ENCODE measurements around the gene RPS23. TPM values are rescaled to one million over a fixed set of nuclear protein-coding genes. Genes with fewer than 3 reads are reported as not detected.

The RPS23 gene
- total RNA-seq, 3 donors from 2014 or later (not counting 1 experiment from before 2014, with no cell fraction given), result 1,162 to 1,462 (median 1,451) TPM

GRCh38 chr5:82265047-82265446, 13.1 kb downstream of the RPS23 start:
- H3K4me3 Mint-ChIP-seq, result no peak overlapping the region
- Histone ChIP-seq H3K27ac (ENCODE audit: low read length) (no peak overlapping the region), H3K9me3 (ENCODE audit: control insufficient read depth, insufficient read depth, low read length) (peaks cover 8% of the 10 kb centered on the region), H3K4me1 (ENCODE audit: control insufficient read depth, insufficient read depth, low read length) (no peaks in the 10 kb centered on the region), H3K27me3 (ENCODE audit: control insufficient read depth, insufficient read depth, low read length) (no peaks in the 10 kb centered on the region), H3K36me3 (ENCODE audit: control insufficient read depth, insufficient read depth, low read length) (no peaks in the 10 kb centered on the region), H3K4me3 (ENCODE audit: low read length) (no peak overlapping the region)
- ATAC-seq (no peak), DNase-seq (no peak)
- H3K27me3 Mint-ChIP-seq (ENCODE audit: low read depth in 2 of 2), result no peaks in the 10 kb centered on the region
- no peak for TF ChIP-seq CTCF (IDR thresholded peaks at IDR 0.05)
- peaks cover 17% of the 10 kb centered on the region for H3K36me3 Mint-ChIP-seq
- H3K9me3 Mint-ChIP-seq, result peaks cover 2% of the 10 kb centered on the region in 2 donors
- H3K27ac Mint-ChIP-seq, result no peak overlapping the region
- 94% methylated on average over 3 of the region's 4 CpGs for WGBS (ENCODE audit: insufficient coverage)
- H3K4me1 Mint-ChIP-seq, result no peaks in the 10 kb centered on the region
- intact Hi-C loops (cut with micrococcal nuclease), result no loop called here

GRCh38 chr5:82259172-82259800, 18.9 kb downstream of the RPS23 start:
- H3K27ac Mint-ChIP-seq, result no peak overlapping the region
- no peaks in the 10 kb centered on the region for H3K27me3 Mint-ChIP-seq (ENCODE audit: low read depth in 2 of 2)
- no peak for TF ChIP-seq CTCF (IDR thresholded peaks at IDR 0.05)
- H3K9me3 Mint-ChIP-seq, result no peaks in the 10 kb centered on the region
- H3K4me1 Mint-ChIP-seq, result no peaks in the 10 kb centered on the region
- intact Hi-C loops (cut with micrococcal nuclease), result no loop called here
- no peak overlapping the region for H3K27ac ChIP-seq (ENCODE audit: low read length)
- no peaks in the 10 kb centered on the region for H3K36me3 ChIP-seq (ENCODE audit: control insufficient read depth, insufficient read depth, low read length)
- no peaks in the 10 kb centered on the region for H3K27me3 ChIP-seq (ENCODE audit: control insufficient read depth, insufficient read depth, low read length)
- no peak overlapping the region for H3K4me3 Mint-ChIP-seq
- 88% methylated on average over 3 of the region's 3 CpGs for WGBS (ENCODE audit: insufficient coverage)
- H3K4me3 ChIP-seq (ENCODE audit: low read length), result no peak overlapping the region
- no peaks in the 10 kb centered on the region for H3K4me1 ChIP-seq (ENCODE audit: control insufficient read depth, insufficient read depth, low read length)
- no peak for DNase-seq
- no peaks in the 10 kb centered on the region for H3K9me3 ChIP-seq (ENCODE audit: control insufficient read depth, insufficient read depth, low read length)
- ATAC-seq, result no peak
- no peaks in the 10 kb centered on the region for H3K36me3 Mint-ChIP-seq

GRCh38 chr5:82257729-82258128, 20.4 kb downstream of the RPS23 start:
- whole genome bisulfite sequencing (ENCODE audit: insufficient coverage), result 90% methylated on average over 3 of the region's 3 CpGs
- no peaks in the 10 kb centered on the region for H3K4me1 Mint-ChIP-seq
- H3K9me3 Mint-ChIP-seq, result no peaks in the 10 kb centered on the region
- no peaks in the 10 kb centered on the region for H3K27me3 ChIP-seq (ENCODE audit: control insufficient read depth, insufficient read depth, low read length)
- no peaks in the 10 kb centered on the region for H3K36me3 Mint-ChIP-seq
- no peak overlapping the region for H3K4me3 Mint-ChIP-seq
- no peaks in the 10 kb centered on the region for H3K27me3 Mint-ChIP-seq (ENCODE audit: low read depth in 2 of 2)
- H3K36me3 ChIP-seq (ENCODE audit: control insufficient read depth, insufficient read depth, low read length), result no peaks in the 10 kb centered on the region
- ATAC-seq (no peak), DNase-seq (no peak)
- H3K4me3 ChIP-seq (ENCODE audit: low read length), result no peak overlapping the region
- TF ChIP-seq CTCF (IDR thresholded peaks at IDR 0.05), result no peak
- H3K27ac Mint-ChIP-seq, result peak overlapping the region in 1 of 2 donors; percentile 11
- no peaks in the 10 kb centered on the region for H3K4me1 ChIP-seq (ENCODE audit: control insufficient read depth, insufficient read depth, low read length)
- H3K9me3 ChIP-seq (ENCODE audit: control insufficient read depth, insufficient read depth, low read length), result no peaks in the 10 kb centered on the region
- intact Hi-C loops (cut with micrococcal nuclease), result no loop called here
- H3K27ac ChIP-seq (ENCODE audit: low read length), result no peak overlapping the region

- H3K9me3 Mint-ChIP-seq, result no peaks in the 10 kb centered on the region
- Histone ChIP-seq H3K4me1 (ENCODE audit: control insufficient read depth, insufficient read depth, low read length) (no peaks in the 10 kb centered on the region), H3K4me3 (ENCODE audit: low read length) (no peak overlapping the region), H3K27ac (ENCODE audit: low read length) (no peak overlapping the region), H3K9me3 (ENCODE audit: control insufficient read depth, insufficient read depth, low read length) (no peaks in the 10 kb centered on the region), H3K27me3 (ENCODE audit: control insufficient read depth, insufficient read depth, low read length) (no peaks in the 10 kb centered on the region), H3K36me3 (ENCODE audit: control insufficient read depth, insufficient read depth, low read length) (no peaks in the 10 kb centered on the region)
- no peaks in the 10 kb centered on the region for H3K27me3 Mint-ChIP-seq (ENCODE audit: low read depth in 2 of 2)
- no peaks in the 10 kb centered on the region for H3K36me3 Mint-ChIP-seq
- no peaks in the 10 kb centered on the region for H3K4me1 Mint-ChIP-seq
- H3K4me3 Mint-ChIP-seq, result no peak overlapping the region
- no peak for ATAC-seq
- DNase-seq, result no peak
- H3K27ac Mint-ChIP-seq, result no peak overlapping the region
- WGBS (ENCODE audit: insufficient coverage), result 100% methylated on average over 1 of the region's 2 CpGs
- TF ChIP-seq CTCF (IDR thresholded peaks at IDR 0.05), result no peak
- intact Hi-C loops (cut with micrococcal nuclease), result no loop called here
Observed at GRCh38 chr5:82257247-82257646, 20.9 kb downstream of the RPS23 start.
